K562 (cell line): ENCODE measurements around the gene GH2. TPM values are rescaled to one million over a fixed set of nuclear protein-coding genes. Genes with fewer than 3 reads are reported as not detected.

Experiments
- CHCHD3 ChIP-seq: fragments of 250-450 bp; sonication (Bioruptor Pico); IDR thresholded peaks from 2 replicates; pipeline ENCODE4 v2.1.2; 2022; ENCODE audit warnings: mild to moderate bottlenecking
- CREBBP ChIP-seq: IDR thresholded peaks from one replicate; pipeline ENCODE4 v1.6.1; 2012; ENCODE audit warnings: low read depth, mild to moderate bottlenecking, control low read depth, inconsistent platforms, low read length
- MYBL2 ChIP-seq, 2 experiments: fragments of 450-650 bp in 1 of 2; sonication (generic) in 1 of 2; formaldehyde crosslinking in 1 of 2; IDR thresholded peaks; 2 replicates each; pipeline versions ENCODE4 v1.6.1 to v1.8.1; 2017 to 2022; ENCODE audit warnings: borderline replicate concordance in 1 of 2, inconsistent platforms in 1 of 2, low read depth in 1 of 2, mild to moderate bottlenecking in 1 of 2, missing genetic modification reagents in 1 of 2, moderate library complexity in 1 of 2
- RBM25 ChIP-seq: fragments of 200-400 bp; formaldehyde crosslinking; IDR thresholded peaks from 2 replicates; pipeline ENCODE4 v1.6.1; 2018; ENCODE audit warnings: low read length, low read depth, moderate library complexity; ENCODE audit not compliant: severe bottlenecking
- RFX7 ChIP-seq: fragments of 250-450 bp; sonication (Bioruptor Pico); IDR thresholded peaks from 2 replicates; pipeline ENCODE4 v1.5.1; 2021; ENCODE audit warnings: mild to moderate bottlenecking
- polyA plus RNA-seq, 8 experiments: library from polyadenylated mRNA; depleted of rRNA in 4 of 8; stranded (reverse) in 5 of 8; unstranded in 3 of 8; fragments of >200 nt; fragmentation: Nextera tagmentation in 2 of 8; fragmentation: Illumina TruSeq in 1 of 8; extraction: Ambion mirVana in 2 of 8; extraction: Trizol in 1 of 8; gene quantifications; 2 replicates each; pipeline versions ENCODE4 v1.2.1 to v1.2.3, GENCODE V29; 2011 to 2014; ENCODE audit warnings: inconsistent platforms in 1 of 8, missing spikeins in 1 of 8
- total RNA-seq, 7 experiments: library from RNA; depleted of rRNA in 6 of 7; stranded (reverse); fragments of >200 nt in 6 of 7; fragmentation: Illumina TruSeq in 2 of 7; extraction: Trizol in 2 of 7; gene quantifications; 2 replicates each; pipeline versions ENCODE4 v1.2.1 to v1.2.3, GENCODE V29; 2011 to 2021; ENCODE audit warnings: low replicate concordance in 1 of 7
- TF ChIP-seq, protein P1 (sequence below), 2 experiments: fragments of 200-800 bp in 1 of 2; sonication (Bioruptor generic) in 1 of 2; sonication (generic) in 1 of 2; formaldehyde crosslinking in 1 of 2; IDR thresholded peaks in 1 of 2; conservative IDR thresholded peaks in 1 of 2; 2 replicates each; pipeline versions ENCODE4 v1.5.0 to v1.6.1; 2016 to 2020; ENCODE audit warnings: missing compliant biosample characterization in 1 of 2, missing genetic modification characterization in 1 of 2, missing genetic modification reagents in 1 of 2
- TF ChIP-seq, protein P2 (sequence below): sonication (generic); formaldehyde crosslinking; IDR thresholded peaks from 2 replicates; pipeline ENCODE4 v1.4.0; 2020; ENCODE audit warnings: mild to moderate bottlenecking, missing genetic modification reagents
- TF ChIP-seq, protein P3 (sequence below): fragments of 450-650 bp; IDR thresholded peaks from 2 replicates; pipeline ENCODE4 v1.6.1; 2016; ENCODE audit warnings: antibody characterized with exemption
- TF ChIP-seq, protein P4 (sequence below), 2 experiments: fragments of 250-450 bp in 1 of 2; fragments of 450-650 bp in 1 of 2; sonication (Bioruptor Pico) in 1 of 2; IDR thresholded peaks; 2 replicates each; pipeline versions ENCODE4 v1.6.1 to v1.8.0; 2016 to 2021; ENCODE audit warnings: mild to moderate bottlenecking in 2 of 2, moderate library complexity in 2 of 2, missing compliant biosample characterization in 1 of 2, missing genetic modification characterization in 1 of 2
- TF ChIP-seq, protein P5 (sequence below): fragments of 450-650 bp; IDR thresholded peaks from 2 replicates; pipeline ENCODE4 v1.6.1; 2016; ENCODE audit warnings: low read depth

Gene GH2
- total and polyA plus RNA-seq, 9 of the 15 experiments (the other 6 are each of a cell fraction or from before 2014, with no cell fraction given): not detected

DNA sequence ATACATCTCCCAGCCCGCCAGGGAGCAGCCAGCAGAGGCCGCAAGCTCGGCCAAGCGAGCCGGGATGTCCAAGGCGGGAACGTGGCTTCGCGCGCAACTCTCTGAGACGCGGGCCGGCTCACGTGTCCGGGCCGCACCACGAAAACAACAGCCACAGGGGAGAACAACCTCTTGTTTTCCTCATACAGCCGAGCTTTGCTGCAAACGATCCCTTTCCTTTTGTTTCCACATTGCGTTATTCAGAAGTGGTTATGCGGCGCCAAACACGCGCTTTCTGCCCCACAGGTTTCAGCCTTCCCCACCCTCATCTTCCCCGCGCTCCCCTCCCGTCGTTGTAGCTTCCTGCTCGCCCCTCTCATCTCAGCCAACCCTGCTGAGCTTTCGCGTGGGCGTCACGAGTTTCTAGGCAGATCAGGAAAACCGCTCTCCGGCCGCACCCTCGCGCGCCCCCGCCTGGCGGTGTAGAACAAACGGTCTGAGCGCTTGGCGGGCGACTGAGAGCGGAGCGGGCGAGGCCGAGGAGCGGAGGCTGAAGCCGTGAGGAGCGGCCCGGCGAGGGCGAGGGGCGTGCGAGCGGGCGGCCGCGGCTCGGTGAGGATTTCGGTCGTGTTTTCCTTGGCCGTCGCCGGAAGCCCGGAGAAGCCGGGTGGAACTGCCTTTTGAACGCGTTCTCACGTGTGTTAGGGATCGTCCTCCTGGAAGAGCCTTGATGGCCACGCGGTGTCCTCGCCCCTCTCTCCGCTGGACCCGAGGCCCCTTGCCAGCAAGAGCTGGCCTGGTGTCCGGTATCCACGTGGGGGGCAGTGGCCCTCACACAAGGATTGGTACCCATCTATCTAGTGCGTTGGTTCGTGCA lies 32.7 kb downstream of the GH2 start (continued):
- TF ChIP-seq, protein P1, sequence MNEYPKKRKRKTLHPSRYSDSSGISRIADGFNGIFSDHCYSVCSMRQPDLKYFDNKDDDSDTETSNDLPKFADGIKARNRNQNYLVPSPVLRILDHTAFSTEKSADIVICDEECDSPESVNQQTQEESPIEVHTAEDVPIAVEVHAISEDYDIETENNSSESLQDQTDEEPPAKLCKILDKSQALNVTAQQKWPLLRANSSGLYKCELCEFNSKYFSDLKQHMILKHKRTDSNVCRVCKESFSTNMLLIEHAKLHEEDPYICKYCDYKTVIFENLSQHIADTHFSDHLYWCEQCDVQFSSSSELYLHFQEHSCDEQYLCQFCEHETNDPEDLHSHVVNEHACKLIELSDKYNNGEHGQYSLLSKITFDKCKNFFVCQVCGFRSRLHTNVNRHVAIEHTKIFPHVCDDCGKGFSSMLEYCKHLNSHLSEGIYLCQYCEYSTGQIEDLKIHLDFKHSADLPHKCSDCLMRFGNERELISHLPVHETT (CRISPR knock-in tag; conservative IDR thresholded peaks at IDR 0.05 in 1 of 2, IDR thresholded peaks at IDR 0.05 in 1 of 2): peak in 1 of 2 experiments; percentile 81; a peak in 2 of 4 replicates
- TF ChIP-seq, protein P2, sequence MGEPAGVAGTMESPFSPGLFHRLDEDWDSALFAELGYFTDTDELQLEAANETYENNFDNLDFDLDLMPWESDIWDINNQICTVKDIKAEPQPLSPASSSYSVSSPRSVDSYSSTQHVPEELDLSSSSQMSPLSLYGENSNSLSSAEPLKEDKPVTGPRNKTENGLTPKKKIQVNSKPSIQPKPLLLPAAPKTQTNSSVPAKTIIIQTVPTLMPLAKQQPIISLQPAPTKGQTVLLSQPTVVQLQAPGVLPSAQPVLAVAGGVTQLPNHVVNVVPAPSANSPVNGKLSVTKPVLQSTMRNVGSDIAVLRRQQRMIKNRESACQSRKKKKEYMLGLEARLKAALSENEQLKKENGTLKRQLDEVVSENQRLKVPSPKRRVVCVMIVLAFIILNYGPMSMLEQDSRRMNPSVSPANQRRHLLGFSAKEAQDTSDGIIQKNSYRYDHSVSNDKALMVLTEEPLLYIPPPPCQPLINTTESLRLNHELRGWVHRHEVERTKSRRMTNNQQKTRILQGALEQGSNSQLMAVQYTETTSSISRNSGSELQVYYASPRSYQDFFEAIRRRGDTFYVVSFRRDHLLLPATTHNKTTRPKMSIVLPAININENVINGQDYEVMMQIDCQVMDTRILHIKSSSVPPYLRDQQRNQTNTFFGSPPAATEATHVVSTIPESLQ: peak; percentile 97; the same call in 1 of the 2 replicates
- TF ChIP-seq, protein P3, sequence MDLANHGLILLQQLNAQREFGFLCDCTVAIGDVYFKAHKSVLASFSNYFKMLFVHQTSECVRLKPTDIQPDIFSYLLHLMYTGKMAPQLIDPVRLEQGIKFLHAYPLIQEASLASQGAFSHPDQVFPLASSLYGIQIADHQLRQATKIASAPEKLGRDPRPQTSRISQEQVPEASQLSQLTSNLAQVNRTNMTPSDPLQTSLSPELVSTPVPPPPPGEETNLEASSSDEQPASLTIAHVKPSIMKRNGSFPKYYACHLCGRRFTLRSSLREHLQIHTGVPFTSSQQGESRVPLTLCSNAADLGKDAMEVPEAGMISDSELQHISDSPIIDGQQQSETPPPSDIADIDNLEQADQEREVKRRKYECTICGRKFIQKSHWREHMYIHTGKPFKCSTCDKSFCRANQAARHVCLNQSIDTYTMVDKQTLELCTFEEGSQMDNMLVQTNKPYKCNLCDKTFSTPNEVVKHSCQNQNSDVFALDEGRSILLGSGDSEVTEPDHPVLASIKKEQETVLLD: no peak
- TF ChIP-seq CHCHD3 (no peak), RFX7 (CRISPR knock-in tag) (0 out of 2 replicates have a peak, but pooled peaks have one; percentile 26), RBM25 (peak; percentile 51), MYBL2 (IDR thresholded peaks at IDR 0.05; ENCODE audit: low read depth) (peak; percentile 8; the same call in 1 of the 2 replicates), MYBL2 (CRISPR knock-in tag; IDR thresholded peaks at IDR 0.05; ENCODE audit: borderline replicate concordance) (no peak), CREBBP (no peak)
- TF ChIP-seq, protein P4, sequence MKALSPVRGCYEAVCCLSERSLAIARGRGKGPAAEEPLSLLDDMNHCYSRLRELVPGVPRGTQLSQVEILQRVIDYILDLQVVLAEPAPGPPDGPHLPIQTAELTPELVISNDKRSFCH (CRISPR knock-in tag; IDR thresholded peaks at IDR 0.05): no peak
- TF ChIP-seq, protein P4 (tag; IDR thresholded peaks at IDR 0.05): peak; percentile 86
- TF ChIP-seq, protein P5, sequence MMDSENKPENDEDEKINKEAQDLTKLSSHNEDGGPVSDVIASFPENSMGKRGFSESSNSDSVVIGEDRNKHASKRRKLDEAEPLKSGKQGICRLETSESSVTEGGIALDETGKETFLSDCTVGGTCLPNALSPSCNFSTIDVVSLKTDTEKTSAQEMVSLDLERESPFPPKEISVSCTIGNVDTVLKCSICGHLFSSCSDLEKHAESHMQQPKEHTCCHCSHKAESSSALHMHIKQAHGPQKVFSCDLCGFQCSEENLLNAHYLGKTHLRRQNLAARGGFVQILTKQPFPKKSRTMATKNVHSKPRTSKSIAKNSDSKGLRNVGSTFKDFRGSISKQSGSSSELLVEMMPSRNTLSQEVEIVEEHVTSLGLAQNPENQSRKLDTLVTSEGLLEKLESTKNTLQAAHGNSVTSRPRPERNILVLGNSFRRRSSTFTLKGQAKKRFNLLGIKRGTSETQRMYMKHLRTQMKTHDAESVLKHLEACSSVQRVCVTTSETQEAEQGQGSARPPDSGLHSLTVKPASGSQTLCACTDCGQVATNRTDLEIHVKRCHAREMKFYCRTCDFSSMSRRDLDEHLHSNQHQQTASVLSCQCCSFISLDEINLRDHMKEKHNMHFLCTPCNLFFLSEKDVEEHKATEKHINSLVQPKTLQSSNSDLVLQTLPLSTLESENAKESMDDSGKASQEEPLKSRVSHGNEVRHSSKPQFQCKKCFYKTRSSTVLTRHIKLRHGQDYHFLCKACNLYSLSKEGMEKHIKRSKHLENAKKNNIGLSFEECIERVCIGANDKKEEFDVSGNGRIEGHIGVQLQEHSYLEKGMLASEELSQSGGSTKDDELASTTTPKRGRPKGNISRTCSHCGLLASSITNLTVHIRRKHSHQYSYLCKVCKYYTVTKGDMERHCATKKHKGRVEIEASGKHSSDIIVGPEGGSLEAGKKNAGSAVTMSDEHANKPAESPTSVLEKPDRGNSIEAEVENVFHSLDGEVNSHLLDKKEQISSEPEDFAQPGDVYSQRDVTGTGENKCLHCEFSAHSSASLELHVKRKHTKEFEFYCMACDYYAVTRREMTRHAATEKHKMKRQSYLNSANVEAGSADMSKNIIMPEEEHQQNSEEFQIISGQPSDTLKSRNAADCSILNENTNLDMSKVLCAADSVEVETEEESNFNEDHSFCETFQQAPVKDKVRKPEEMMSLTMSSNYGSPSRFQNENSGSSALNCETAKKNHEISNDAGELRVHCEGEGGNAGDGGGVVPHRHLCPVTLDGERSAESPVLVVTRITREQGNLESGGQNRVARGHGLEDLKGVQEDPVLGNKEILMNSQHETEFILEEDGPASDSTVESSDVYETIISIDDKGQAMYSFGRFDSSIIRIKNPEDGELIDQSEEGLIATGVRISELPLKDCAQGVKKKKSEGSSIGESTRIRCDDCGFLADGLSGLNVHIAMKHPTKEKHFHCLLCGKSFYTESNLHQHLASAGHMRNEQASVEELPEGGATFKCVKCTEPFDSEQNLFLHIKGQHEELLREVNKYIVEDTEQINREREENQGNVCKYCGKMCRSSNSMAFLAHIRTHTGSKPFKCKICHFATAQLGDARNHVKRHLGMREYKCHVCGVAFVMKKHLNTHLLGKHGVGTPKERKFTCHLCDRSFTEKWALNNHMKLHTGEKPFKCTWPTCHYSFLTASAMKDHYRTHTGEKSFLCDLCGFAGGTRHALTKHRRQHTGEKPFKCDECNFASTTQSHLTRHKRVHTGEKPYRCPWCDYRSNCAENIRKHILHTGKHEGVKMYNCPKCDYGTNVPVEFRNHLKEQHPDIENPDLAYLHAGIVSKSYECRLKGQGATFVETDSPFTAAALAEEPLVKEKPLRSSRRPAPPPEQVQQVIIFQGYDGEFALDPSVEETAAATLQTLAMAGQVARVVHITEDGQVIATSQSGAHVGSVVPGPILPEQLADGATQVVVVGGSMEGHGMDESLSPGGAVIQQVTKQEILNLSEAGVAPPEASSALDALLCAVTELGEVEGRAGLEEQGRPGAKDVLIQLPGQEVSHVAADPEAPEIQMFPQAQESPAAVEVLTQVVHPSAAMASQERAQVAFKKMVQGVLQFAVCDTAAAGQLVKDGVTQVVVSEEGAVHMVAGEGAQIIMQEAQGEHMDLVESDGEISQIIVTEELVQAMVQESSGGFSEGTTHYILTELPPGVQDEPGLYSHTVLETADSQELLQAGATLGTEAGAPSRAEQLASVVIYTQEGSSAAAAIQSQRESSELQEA: no peak
